Ovary (tissue), 9 donors: ENCODE data around the gene EFNA3. TPM values are rescaled to one million over a fixed set of nuclear protein-coding genes. Genes with fewer than 3 reads are reported as not detected.

Source experiments
- DNase-seq, 5 donors: peaks; one replicate each; pipeline ENCODE4 v3.0.0-alpha.2; 2019 to 2020
- H3K27ac ChIP-seq, 2 donors: fragments of 200-600 bp; one replicate each; pipeline versions ENCODE4 v1.5.1 to v1.8.0; 2019 to 2022
- H3K27me3 ChIP-seq: fragments of 200-600 bp; one replicate; pipeline ENCODE4 v1.8.0; 2022
- H3K36me3 ChIP-seq: fragments of 200-600 bp; sonication (generic); one replicate; pipeline ENCODE4 v1.5.1; 2019
- H3K4me1 ChIP-seq: one replicate; pipeline ENCODE4 v1.8.1; 2013; ENCODE audit warnings: mild to moderate bottlenecking, moderate library complexity; ENCODE audit not compliant: insufficient read depth
- H3K4me3 ChIP-seq: fragments of 200-600 bp; sonication (generic); one replicate; pipeline ENCODE4 v1.5.1; 2017
- H3K9me3 ChIP-seq, 2 donors: fragments of 200-600 bp in 1 of 2; sonication (generic) in 1 of 2; one replicate each; pipeline versions ENCODE4 v1.5.1 to v1.8.1; 2013 to 2019; ENCODE audit warnings: mild to moderate bottlenecking in 1 of 2, moderate library complexity in 1 of 2
- EP300 ChIP-seq: sonication (generic); formaldehyde crosslinking; IDR thresholded peaks from one replicate; pipeline ENCODE4 v1.6.1; 2017; ENCODE audit warnings: antibody characterized with exemption
- POLR2A ChIP-seq: fragments of 450-650 bp; IDR thresholded peaks from one replicate; pipeline ENCODE4 v1.6.1; 2017; ENCODE audit warnings: antibody characterized with exemption, mild to moderate bottlenecking, moderate library complexity
- WGBS, 3 donors: extraction: QIAGEN DNeasy Blood & Tissue Kit in 1 of 3; methylation state at CpG; one replicate each; pipeline versions ENCODE4 v1.1.5 to v1.1.7; 2013 to 2017; 5-methylcytosine and 5-hydroxymethylcytosine counted together
- intact Hi-C, 4 donors: fragments of 100-400 bp; cut with DNase I; formaldehyde crosslinking; loops; one replicate each; pipeline versions ENCODE4 v1.11.0 to v1.15.1; 2022 to 2023
- polyA plus RNA-seq, 2 donors: library from polyadenylated mRNA; stranded (reverse); fragments of 200-250 nt in 1 of 2; fragments of 350-450 nt in 1 of 2; fragmentation: Illumina TruSeq in 1 of 2; extraction: RNeasy Lipid Tissue Mini Kit (QIAGEN cat#74804) in 1 of 2; gene quantifications; one replicate each; pipeline ENCODE4 v1.2.3, GENCODE V29; 2013 to 2014
- total RNA-seq, 7 donors: library from RNA; depleted of rRNA in 2 of 7; stranded (reverse); fragments of >200 nt in 2 of 7; fragmentation: NEBNext Ultra II Directional in 3 of 7; extraction: Animal tissue kit (Norgen Biotek cat#: 25700) in 3 of 7; gene quantifications; one replicate each; pipeline versions ENCODE4 v1.1.0 to v1.2.4, GENCODE V29; 2016 to 2023
- TF ChIP-seq, protein P1 (sequence below), 3 donors: fragments of 450-650 bp in 2 of 3; fragments of 200-600 bp in 1 of 3; IDR thresholded peaks; one replicate each; pipeline versions ENCODE4 v1.5.1 to v1.8.0; 2016 to 2022; ENCODE audit warnings: antibody characterized with exemption in 3 of 3, mild to moderate bottlenecking in 1 of 3
- donor health status: DM: no; HTN: no; CAD: no; lungs with moderate emphysema.
- donor health status: DM: no; HTN: no; CAD: no.
- donor health status: Bipolar disorder and iron deficiency.
- donor health status: DM: yes; HTN: yes; CAD: no.
- donor health status: DM: no; HTN: no; CAD: no.
- donor health status: DM: yes; HTN: yes; CAD: no.

The EFNA3 gene
- total and polyA plus RNA-seq, 9 donors, result 1.3 to 3.7 (median 2.1) TPM

DNA sequence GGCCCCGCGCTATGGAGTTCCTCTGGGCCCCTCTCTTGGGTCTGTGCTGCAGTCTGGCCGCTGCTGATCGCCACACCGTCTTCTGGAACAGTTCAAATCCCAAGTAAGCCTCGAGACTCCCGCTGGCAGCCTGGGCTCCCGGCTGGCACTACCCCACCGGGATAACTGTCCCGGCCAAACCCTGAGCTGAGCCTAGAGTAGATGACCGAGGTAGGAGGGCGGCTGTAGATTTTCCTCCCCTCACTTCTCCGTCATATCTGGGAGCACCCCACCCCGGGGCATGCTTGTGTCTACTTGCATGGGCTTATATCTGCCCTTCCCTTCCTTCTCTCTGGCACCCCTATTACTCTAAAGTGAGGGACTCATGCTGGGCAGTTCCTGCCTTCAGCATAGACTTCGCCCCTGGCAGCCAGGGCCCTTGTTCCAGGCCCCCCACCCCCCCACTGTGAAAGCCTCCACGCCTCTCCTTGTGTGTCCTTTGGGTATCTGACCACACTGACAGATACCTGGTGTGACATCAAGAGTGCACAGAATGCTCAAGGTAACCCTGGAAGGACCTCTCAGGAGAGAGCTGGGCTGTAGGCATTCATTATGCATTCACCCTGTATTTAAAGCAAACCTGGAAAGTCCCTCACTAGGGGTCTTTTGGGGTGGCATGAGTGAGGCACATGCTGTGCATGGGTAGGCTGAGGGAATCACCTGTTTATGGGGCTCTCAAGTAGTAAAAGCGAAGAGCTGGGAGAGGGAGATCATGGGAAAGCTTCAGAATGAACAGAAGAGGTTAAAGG is 49.5 kb downstream of the EFNA3 start:
- Histone ChIP-seq H3K27ac (no peak overlapping the region), H3K4me1 (peaks cover 15% of the 10 kb centered on the region)
- TF ChIP-seq POLR2A, result no peak
- TF ChIP-seq EP300, result no peak
- TF ChIP-seq, protein P1, sequence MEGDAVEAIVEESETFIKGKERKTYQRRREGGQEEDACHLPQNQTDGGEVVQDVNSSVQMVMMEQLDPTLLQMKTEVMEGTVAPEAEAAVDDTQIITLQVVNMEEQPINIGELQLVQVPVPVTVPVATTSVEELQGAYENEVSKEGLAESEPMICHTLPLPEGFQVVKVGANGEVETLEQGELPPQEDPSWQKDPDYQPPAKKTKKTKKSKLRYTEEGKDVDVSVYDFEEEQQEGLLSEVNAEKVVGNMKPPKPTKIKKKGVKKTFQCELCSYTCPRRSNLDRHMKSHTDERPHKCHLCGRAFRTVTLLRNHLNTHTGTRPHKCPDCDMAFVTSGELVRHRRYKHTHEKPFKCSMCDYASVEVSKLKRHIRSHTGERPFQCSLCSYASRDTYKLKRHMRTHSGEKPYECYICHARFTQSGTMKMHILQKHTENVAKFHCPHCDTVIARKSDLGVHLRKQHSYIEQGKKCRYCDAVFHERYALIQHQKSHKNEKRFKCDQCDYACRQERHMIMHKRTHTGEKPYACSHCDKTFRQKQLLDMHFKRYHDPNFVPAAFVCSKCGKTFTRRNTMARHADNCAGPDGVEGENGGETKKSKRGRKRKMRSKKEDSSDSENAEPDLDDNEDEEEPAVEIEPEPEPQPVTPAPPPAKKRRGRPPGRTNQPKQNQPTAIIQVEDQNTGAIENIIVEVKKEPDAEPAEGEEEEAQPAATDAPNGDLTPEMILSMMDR (IDR thresholded peaks at IDR 0.05), result no peak

DNA sequence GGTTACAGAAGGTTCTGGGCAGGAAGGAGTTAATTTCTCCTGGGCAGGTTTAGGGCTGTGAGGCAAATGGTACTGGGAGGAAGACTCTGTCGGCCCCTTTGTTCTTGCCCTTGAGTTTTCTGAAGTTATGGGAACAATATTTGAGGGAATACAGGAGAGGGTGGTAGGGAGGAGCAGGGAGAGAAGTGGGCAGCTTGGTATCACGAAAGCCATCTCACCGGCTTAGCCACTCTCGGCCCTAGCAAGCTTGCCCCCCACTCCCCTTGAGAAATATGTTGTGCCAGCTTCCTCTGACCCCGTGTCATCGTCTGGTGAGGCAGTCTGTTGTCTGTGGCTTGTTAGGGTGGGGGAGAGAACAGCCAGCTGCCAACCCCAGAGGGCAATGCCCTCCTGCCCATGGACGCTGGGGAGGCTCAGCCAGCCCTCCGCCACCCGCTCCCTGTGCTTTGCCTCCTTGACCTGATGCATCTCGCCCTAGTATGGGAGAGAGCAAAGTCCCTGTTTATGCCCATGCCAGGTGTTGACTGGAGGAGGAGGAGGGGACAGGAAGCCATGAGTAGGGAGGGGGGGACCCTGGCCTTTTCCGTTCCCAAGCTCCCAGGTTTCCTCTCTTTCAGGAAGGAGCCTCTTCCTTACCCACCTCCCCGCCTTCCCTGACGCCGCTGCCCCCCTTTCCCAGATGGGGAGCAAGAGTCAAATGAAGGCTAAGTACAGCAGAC is 50.3 kb downstream of the EFNA3 start:
- DNase-seq, result peak in 2 of 5 donors; percentile 26 to 48
- intact Hi-C loops, result loop anchor here in 2 of 4 donors (5.0 kb wide), 1 partner anchor 37 kb away; no protein-coding TSS in a partner anchor
- H3K27ac ChIP-seq, result no peak overlapping the region
- peaks cover 15% of the 10 kb centered on the region for H3K4me1 ChIP-seq
- 14 to 21% (median 20%) methylated on average over 14 of the region's 14 CpGs for WGBS, 3 donors
- H3K4me3 ChIP-seq, result peak overlapping the region; percentile 63
- no peaks in the 10 kb centered on the region for H3K36me3 ChIP-seq
- no peaks in the 10 kb centered on the region for H3K27me3 ChIP-seq
- TF ChIP-seq, protein P1 (IDR thresholded peaks at IDR 0.05), result no peak
- H3K9me3 ChIP-seq, result no peaks in the 10 kb centered on the region

More for the DNA sequence above, 49.5 kb downstream of the EFNA3 start:
- intact Hi-C loops, result loop anchor here in 2 of 4 donors (5.0 kb wide), 1 partner anchor 36 kb away; no protein-coding TSS in a partner anchor
- peak overlapping the region; percentile 63 for H3K4me3 ChIP-seq
- WGBS, 3 donors, result 6 to 9% (median 6%) methylated on average over 13 to 17 of the region's 17 CpGs
- H3K36me3 ChIP-seq, result no peaks in the 10 kb centered on the region
- no peak for DNase-seq
- H3K27me3 ChIP-seq, result no peaks in the 10 kb centered on the region
- no peaks in the 10 kb centered on the region for H3K9me3 ChIP-seq

DNA sequence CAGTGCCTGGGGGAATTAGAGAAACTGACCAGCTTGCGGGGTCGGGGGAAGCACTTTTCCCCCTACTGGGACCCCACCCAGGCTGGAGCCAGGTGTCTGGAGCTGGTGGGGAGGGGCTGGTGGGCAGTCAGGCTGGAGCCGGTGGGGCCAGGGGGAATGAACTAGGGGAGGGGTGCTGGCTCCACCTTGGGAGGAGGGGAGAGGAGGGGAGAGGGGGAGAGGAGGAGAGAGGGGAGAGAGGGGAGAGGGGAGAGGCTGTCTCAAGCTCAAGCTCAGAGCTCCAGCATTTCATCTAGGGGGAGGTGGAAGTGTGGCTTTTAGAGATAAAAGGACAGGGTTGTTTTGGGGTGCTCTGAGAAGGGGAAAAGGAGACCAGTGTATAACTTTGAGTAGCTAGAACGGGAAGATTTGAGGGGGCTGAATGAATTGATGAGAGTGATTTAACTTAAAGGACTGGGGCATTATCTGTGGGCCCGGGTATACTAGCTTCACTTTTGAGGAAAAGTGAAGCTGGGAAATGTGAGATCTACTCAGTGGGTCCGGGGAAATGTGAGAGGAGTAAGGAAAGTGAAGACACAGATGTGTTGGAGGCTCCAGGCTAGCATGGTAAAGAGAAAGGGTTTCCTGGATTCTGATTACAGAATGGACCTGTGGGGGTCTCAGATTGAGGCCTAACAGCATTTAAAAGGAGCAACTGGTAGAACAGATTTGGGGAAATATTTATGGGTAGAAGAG is 51.8 kb downstream of the EFNA3 start:
- H3K9me3 ChIP-seq, result no peaks in the 10 kb centered on the region
- H3K36me3 ChIP-seq, result no peaks in the 10 kb centered on the region
- H3K4me1 ChIP-seq, result peaks cover 15% of the 10 kb centered on the region
- 20 to 36% (median 28%) methylated on average over 5 to 6 of the region's 6 CpGs for WGBS, 3 donors
- no peak overlapping the region for H3K27ac ChIP-seq
- no peaks in the 10 kb centered on the region for H3K27me3 ChIP-seq
- peak overlapping the region; percentile 63 for H3K4me3 ChIP-seq
- TF ChIP-seq EP300, result no peak
- TF ChIP-seq, protein P1 (IDR thresholded peaks at IDR 0.05), result no peak
- TF ChIP-seq POLR2A, result no peak
- intact Hi-C loops, result no loop called here
- no peak for DNase-seq

DNA sequence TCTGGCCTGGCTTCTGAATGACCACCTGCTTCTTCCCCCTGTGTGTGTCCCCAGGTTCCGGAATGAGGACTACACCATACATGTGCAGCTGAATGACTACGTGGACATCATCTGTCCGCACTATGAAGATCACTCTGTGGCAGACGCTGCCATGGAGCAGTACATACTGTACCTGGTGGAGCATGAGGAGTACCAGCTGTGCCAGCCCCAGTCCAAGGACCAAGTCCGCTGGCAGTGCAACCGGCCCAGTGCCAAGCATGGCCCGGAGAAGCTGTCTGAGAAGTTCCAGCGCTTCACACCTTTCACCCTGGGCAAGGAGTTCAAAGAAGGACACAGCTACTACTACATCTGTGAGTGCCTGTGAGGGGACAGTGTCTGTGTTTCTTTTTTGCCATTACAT is 52.6 kb downstream of the EFNA3 start:
- Histone ChIP-seq H3K36me3 (no peaks in the 10 kb centered on the region), H3K27ac (no peak overlapping the region), H3K9me3 (no peaks in the 10 kb centered on the region), H3K4me3 (no peak overlapping the region), H3K27me3 (no peaks in the 10 kb centered on the region), H3K4me1 (peaks cover 10% of the 10 kb centered on the region)
- DNase-seq, result no peak
- 90 to 92% (median 90%) methylated on average over 8 of the region's 8 CpGs for WGBS, 3 donors
- intact Hi-C loops, result no loop called here
- no peak for TF ChIP-seq EP300
- TF ChIP-seq POLR2A, result no peak
- TF ChIP-seq, protein P1 (IDR thresholded peaks at IDR 0.05), result no peak
